Parathyroid adenoma (tissue), 2 donors: ENCODE measurements around the gene USP51.
A peak's percentile ranks its signal among the peaks of the same experiment; 100 is the strongest.

Source experiments
- H2AFZ ChIP-seq: fragments of 300-600 bp; sonication (generic); one replicate; pipeline ENCODE4 v1.7.0; 2017; ENCODE audit warnings: antibody characterized with exemption, mild to moderate bottlenecking
- H3K27ac ChIP-seq: fragments of 300-600 bp; sonication (generic); one replicate; pipeline ENCODE4 v1.7.0; 2017
- H3K27me3 ChIP-seq: fragments of 300-600 bp; sonication (generic); one replicate; pipeline ENCODE4 v1.7.0; 2017; ENCODE audit warnings: low read length; ENCODE audit not compliant: control insufficient read depth, insufficient read depth
- H3K36me3 ChIP-seq: fragments of 300-600 bp; sonication (generic); one replicate; pipeline ENCODE4 v1.7.0; 2017; ENCODE audit warnings: low read length; ENCODE audit not compliant: control insufficient read depth, insufficient read depth
- H3K4me1 ChIP-seq: fragments of 300-600 bp; sonication (generic); one replicate; pipeline ENCODE4 v1.7.0; 2017; ENCODE audit warnings: control low read depth
- H3K4me2 ChIP-seq: fragments of 300-600 bp; sonication (generic); one replicate; pipeline ENCODE4 v1.7.0; 2017; ENCODE audit warnings: low read length
- H3K4me3 ChIP-seq: fragments of 300-600 bp; sonication (generic); one replicate; pipeline ENCODE4 v1.7.0; 2017; ENCODE audit warnings: low read depth, low read length
- H3K79me2 ChIP-seq: fragments of 300-600 bp; sonication (generic); one replicate; pipeline ENCODE4 v1.7.0; 2017; ENCODE audit warnings: control low read depth
- H3K9ac ChIP-seq: fragments of 300-600 bp; sonication (generic); one replicate; pipeline ENCODE4 v1.7.0; 2017; ENCODE audit warnings: mild to moderate bottlenecking
- H3K9me3 ChIP-seq: fragments of 300-600 bp; sonication (generic); one replicate; pipeline ENCODE4 v1.7.0; 2017; ENCODE audit warnings: low read length; ENCODE audit not compliant: control insufficient read depth
- CTCF ChIP-seq: fragments of 300-600 bp; sonication (generic); IDR thresholded peaks from one replicate; pipeline ENCODE4 v1.7.0; 2017; ENCODE audit warnings: antibody characterized with exemption, mild to moderate bottlenecking
- donor health status: primary hyperparathyroidism.

The USP51 gene

GRCh38 chrX:55489314-55490009, at the start of gene USP51:
USP51 (minus strand) TSS chrX:55489848; CDS start chrX:55488939, 909 bp downstream.
- H3K4me3 ChIP-seq = peak within 1 kb of the TSS; percentile 88
- H3K9ac ChIP-seq = peak within 1 kb of the TSS; percentile 76
- H3K36me3 ChIP-seq = no peaks in the 10 kb centered on the region
- H3K9me3 ChIP-seq = no peaks in the 10 kb centered on the region
- no peaks in the 10 kb centered on the region for H3K4me1 ChIP-seq
- no peaks in the 10 kb centered on the region for H3K79me2 ChIP-seq
- H3K4me2 ChIP-seq = peak within 1 kb of the TSS; percentile 94
- H3K27ac ChIP-seq = peak within 1 kb of the TSS; percentile 99
- peak; percentile 5 for TF ChIP-seq CTCF
- no peaks in the 10 kb centered on the region for H3K27me3 ChIP-seq
- H2AFZ ChIP-seq = peak within 1 kb of the TSS; percentile 80

- no peak overlapping the region for H3K4me3 ChIP-seq
Measured at GRCh38 chrX:55524487-55524886, 34.8 kb upstream of the USP51 start.

GRCh38 chrX:55523356-55523755, 33.7 kb upstream of the USP51 start:
- no peaks in the 10 kb centered on the region for H3K4me1 ChIP-seq
- no peak overlapping the region for H3K27ac ChIP-seq
- H3K9ac ChIP-seq = no peak overlapping the region
- H3K4me2 ChIP-seq = no peak overlapping the region
- no peaks in the 10 kb centered on the region for H3K79me2 ChIP-seq
- H3K27me3 ChIP-seq = no peaks in the 10 kb centered on the region
- H3K4me3 ChIP-seq = no peak overlapping the region
- H3K9me3 ChIP-seq = no peaks in the 10 kb centered on the region
- H2AFZ ChIP-seq = no peak overlapping the region
- TF ChIP-seq CTCF = no peak
- H3K36me3 ChIP-seq = no peaks in the 10 kb centered on the region

More at GRCh38 chrX:55524487-55524886, 34.8 kb upstream of the USP51 start:
- no peaks in the 10 kb centered on the region for H3K4me1 ChIP-seq
- no peaks in the 10 kb centered on the region for H3K9me3 ChIP-seq
- no peaks in the 10 kb centered on the region for H3K79me2 ChIP-seq
- no peak overlapping the region for H2AFZ ChIP-seq
- no peak overlapping the region for H3K9ac ChIP-seq
- no peak overlapping the region for H3K27ac ChIP-seq
- no peaks in the 10 kb centered on the region for H3K36me3 ChIP-seq
- H3K4me2 ChIP-seq = no peak overlapping the region
- TF ChIP-seq CTCF = no peak
- H3K27me3 ChIP-seq = no peaks in the 10 kb centered on the region

GRCh38 chrX:55522596-55523276, 33.1 kb upstream of the USP51 start:
- no peak overlapping the region for H3K9ac ChIP-seq
- TF ChIP-seq CTCF = no peak
- no peak overlapping the region for H3K27ac ChIP-seq
- no peaks in the 10 kb centered on the region for H3K4me1 ChIP-seq
- no peaks in the 10 kb centered on the region for H3K9me3 ChIP-seq
- no peaks in the 10 kb centered on the region for H3K36me3 ChIP-seq
- no peak overlapping the region for H3K4me3 ChIP-seq
- H3K4me2 ChIP-seq = no peak overlapping the region
- no peaks in the 10 kb centered on the region for H3K79me2 ChIP-seq
- no peak overlapping the region for H2AFZ ChIP-seq
- no peaks in the 10 kb centered on the region for H3K27me3 ChIP-seq
